Activated CD8-positive, alpha-beta memory T cell treated with anti-CD3 and anti-CD28 coated beads for 4 hours (primary cell): ENCODE data around the gene CSF3.

Experiments
- DNase-seq, 2 donors: peaks; one replicate each; pipeline ENCODE4 v3.0.0-alpha.2; 2020; ENCODE audit warnings: low read depth in 2 of 2

CSF3 gene

GRCh38 chr17:40062329-40063186, 47.3 kb downstream of the CSF3 start, which contains the start of gene THRA:
Gene THRA (plus strand): TSS chr17:40062965. CDS start chr17:40074489, 11,524 bp downstream.
- DNase-seq, result peak; percentile 27 to 30

DNA sequence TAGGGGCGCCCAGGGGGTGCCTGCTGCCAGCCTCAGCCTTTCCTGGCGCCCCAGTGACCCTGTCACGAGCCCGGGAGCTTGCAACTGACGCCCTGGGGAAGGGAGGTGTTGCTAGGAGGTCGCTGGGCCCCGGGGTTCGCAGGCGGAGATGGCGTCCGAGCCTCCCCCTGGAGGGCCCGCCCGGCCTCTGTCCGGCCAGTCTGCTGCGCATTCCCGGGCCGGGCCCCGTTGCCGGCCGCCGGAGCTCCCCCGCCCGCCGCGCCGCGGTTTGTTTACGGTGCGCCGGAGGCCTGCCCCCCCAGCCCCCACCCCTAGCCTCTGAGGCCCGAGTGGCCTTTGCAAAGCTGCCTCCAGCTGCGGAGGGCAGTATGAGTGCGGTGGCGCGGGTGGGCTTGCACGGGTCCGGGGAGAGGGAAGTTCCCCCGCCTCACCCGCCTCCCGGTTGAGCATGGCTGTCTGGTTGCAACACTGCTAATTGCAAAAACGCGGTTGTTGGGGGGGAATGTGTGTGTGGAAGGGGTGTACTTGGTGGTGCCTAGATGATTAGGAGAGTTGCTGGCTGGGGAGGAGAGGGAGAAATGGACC, 48.0 kb downstream of the CSF3 start:
- no peak for DNase-seq

GRCh38 chr17:40063901-40064531, 48.8 kb downstream of the CSF3 start:
- no peak for DNase-seq

DNA sequence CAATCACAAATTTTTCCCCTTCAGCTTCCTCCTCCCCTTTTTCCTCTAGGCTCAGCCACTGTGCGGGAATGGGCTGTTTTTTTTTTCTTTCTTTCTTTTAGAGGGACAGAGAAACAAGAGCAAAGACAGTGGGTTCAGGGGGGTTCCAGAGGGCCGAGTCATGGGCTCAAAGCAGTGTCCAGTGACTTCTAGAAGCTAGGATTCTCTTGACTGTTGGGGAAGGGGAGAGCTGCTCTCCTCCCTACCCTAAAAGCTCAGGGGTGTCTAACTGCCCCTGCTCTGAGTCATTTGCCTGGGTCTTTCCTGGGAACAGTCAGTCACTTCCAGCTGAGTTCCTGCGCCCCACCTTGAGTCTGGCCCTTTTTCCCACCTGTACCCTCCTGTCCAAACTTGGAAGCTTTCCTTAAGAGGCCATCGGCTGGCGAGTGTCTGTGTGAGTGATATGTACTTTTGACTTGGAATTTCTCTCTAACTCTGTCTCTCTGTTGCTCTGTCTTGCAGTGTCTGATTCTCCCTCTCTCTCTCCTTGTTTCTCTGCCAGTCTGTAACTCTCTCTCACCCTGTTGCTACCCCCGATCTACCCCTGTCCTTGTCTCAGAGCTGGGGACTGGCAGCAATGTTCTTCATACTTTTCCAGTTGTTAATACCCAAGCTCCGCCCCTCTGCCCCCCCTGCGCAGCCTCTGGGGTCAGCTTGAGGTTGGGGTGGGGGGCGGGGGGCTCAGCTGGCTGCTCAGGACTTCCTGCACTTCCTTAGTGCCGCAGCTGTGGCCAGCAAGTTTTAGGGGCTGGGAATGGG, 49.9 kb downstream of the CSF3 start:
- no peak for DNase-seq

DNA sequence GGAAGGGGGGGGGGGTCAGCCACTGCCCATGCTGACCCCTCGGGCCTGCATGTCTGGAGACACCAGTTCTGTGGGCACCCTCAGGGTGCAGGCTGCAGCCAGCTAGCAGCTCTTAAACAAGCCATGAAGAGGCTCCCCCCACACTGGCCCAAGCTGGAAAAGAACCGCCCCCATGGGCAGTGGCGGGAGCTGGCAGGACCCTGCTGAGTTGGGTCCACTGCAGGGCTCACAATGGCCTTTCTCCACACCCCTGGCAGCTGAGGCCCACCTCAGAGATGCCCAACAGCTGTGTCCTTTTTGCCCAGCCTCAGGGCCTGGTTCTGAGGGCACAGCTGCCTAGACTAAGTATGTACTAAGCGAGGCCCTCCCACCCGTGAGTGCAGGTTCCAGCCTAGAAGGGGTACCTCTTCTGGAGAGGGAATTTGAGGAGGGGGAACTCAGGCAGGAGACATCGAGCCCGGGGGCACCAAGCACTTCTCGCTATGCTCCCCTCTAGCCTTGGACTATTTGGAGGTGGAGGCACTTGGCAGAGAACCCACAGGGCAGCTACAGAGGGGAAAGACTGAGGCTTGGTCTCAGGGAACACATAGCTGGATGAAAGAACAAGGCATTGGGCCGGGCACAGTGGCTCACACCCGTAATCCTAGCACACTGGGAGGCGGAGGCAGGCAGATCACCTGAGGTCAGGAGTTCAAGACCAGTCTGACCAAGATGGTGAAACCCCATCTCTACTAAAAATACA, 50.7 kb downstream of the CSF3 start:
- DNase-seq, result no peak
